ENCODE data around the gene ENDOG.
"Not testable (repeated sequence)": the region's sequence is repeated elsewhere in the genome, so short reads cannot be mapped to it uniquely, and the experiment has no call there.

DNA sequence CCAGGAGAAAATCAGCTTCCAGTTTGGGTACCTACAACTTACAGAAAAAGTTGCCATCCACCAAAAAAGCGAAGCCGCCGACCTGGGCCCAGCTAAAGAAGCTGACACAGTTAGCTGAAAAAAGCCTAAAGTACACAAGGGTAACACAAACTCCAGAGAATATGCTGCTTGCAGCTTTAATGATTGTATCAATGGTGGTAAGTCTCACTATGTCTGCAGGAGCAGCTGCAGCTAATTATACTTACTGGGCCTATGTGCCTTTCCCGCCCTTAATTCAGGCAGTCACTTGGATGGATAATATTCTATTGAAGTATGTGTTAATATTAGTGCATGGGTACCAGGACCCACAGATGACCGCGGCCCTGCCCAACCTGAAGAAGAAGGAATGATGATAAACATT is 36.2 kb downstream of the ENDOG start:
- not testable (repeated sequence) for TF ChIP-seq EZH2 (IDR thresholded peaks at IDR 0.05; ENCODE audit: low read depth, unreplicated experiment); JUNB (IDR thresholded peaks at IDR 0.05; ENCODE audit: unreplicated experiment); POLR2AphosphoS5 (IDR thresholded peaks at IDR 0.05; ENCODE audit: low read depth); STAT1 (IDR thresholded peaks at IDR 0.05; ENCODE audit: unreplicated experiment); CREB1 (CRISPR knock-in tag; IDR thresholded peaks at IDR 0.05; ENCODE audit: low read depth); EZH2phosphoT487 (IDR thresholded peaks at IDR 0.05; ENCODE audit: unreplicated experiment); NANOG (IDR thresholded peaks at IDR 0.05; ENCODE audit: borderline replicate concordance); ZNF331 (CRISPR knock-in tag; IDR thresholded peaks at IDR 0.05; ENCODE audit: low read depth); ZNF114 (CRISPR knock-in tag; IDR thresholded peaks at IDR 0.05)
- TF ChIP-seq, protein P1, sequence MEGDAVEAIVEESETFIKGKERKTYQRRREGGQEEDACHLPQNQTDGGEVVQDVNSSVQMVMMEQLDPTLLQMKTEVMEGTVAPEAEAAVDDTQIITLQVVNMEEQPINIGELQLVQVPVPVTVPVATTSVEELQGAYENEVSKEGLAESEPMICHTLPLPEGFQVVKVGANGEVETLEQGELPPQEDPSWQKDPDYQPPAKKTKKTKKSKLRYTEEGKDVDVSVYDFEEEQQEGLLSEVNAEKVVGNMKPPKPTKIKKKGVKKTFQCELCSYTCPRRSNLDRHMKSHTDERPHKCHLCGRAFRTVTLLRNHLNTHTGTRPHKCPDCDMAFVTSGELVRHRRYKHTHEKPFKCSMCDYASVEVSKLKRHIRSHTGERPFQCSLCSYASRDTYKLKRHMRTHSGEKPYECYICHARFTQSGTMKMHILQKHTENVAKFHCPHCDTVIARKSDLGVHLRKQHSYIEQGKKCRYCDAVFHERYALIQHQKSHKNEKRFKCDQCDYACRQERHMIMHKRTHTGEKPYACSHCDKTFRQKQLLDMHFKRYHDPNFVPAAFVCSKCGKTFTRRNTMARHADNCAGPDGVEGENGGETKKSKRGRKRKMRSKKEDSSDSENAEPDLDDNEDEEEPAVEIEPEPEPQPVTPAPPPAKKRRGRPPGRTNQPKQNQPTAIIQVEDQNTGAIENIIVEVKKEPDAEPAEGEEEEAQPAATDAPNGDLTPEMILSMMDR (conservative IDR thresholded peaks at IDR 0.05; ENCODE audit: low read depth in 2 of 2): not testable (repeated sequence)
- TF ChIP-seq, protein P2, sequence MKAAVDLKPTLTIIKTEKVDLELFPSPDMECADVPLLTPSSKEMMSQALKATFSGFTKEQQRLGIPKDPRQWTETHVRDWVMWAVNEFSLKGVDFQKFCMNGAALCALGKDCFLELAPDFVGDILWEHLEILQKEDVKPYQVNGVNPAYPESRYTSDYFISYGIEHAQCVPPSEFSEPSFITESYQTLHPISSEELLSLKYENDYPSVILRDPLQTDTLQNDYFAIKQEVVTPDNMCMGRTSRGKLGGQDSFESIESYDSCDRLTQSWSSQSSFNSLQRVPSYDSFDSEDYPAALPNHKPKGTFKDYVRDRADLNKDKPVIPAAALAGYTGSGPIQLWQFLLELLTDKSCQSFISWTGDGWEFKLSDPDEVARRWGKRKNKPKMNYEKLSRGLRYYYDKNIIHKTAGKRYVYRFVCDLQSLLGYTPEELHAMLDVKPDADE (IDR thresholded peaks at IDR 0.05): not testable (repeated sequence)
- TF ChIP-seq, protein P3, sequence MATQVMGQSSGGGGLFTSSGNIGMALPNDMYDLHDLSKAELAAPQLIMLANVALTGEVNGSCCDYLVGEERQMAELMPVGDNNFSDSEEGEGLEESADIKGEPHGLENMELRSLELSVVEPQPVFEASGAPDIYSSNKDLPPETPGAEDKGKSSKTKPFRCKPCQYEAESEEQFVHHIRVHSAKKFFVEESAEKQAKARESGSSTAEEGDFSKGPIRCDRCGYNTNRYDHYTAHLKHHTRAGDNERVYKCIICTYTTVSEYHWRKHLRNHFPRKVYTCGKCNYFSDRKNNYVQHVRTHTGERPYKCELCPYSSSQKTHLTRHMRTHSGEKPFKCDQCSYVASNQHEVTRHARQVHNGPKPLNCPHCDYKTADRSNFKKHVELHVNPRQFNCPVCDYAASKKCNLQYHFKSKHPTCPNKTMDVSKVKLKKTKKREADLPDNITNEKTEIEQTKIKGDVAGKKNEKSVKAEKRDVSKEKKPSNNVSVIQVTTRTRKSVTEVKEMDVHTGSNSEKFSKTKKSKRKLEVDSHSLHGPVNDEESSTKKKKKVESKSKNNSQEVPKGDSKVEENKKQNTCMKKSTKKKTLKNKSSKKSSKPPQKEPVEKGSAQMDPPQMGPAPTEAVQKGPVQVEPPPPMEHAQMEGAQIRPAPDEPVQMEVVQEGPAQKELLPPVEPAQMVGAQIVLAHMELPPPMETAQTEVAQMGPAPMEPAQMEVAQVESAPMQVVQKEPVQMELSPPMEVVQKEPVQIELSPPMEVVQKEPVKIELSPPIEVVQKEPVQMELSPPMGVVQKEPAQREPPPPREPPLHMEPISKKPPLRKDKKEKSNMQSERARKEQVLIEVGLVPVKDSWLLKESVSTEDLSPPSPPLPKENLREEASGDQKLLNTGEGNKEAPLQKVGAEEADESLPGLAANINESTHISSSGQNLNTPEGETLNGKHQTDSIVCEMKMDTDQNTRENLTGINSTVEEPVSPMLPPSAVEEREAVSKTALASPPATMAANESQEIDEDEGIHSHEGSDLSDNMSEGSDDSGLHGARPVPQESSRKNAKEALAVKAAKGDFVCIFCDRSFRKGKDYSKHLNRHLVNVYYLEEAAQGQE (IDR thresholded peaks at IDR 0.05; ENCODE audit: unreplicated experiment): not testable (repeated sequence)
- TF ChIP-seq, protein P4, sequence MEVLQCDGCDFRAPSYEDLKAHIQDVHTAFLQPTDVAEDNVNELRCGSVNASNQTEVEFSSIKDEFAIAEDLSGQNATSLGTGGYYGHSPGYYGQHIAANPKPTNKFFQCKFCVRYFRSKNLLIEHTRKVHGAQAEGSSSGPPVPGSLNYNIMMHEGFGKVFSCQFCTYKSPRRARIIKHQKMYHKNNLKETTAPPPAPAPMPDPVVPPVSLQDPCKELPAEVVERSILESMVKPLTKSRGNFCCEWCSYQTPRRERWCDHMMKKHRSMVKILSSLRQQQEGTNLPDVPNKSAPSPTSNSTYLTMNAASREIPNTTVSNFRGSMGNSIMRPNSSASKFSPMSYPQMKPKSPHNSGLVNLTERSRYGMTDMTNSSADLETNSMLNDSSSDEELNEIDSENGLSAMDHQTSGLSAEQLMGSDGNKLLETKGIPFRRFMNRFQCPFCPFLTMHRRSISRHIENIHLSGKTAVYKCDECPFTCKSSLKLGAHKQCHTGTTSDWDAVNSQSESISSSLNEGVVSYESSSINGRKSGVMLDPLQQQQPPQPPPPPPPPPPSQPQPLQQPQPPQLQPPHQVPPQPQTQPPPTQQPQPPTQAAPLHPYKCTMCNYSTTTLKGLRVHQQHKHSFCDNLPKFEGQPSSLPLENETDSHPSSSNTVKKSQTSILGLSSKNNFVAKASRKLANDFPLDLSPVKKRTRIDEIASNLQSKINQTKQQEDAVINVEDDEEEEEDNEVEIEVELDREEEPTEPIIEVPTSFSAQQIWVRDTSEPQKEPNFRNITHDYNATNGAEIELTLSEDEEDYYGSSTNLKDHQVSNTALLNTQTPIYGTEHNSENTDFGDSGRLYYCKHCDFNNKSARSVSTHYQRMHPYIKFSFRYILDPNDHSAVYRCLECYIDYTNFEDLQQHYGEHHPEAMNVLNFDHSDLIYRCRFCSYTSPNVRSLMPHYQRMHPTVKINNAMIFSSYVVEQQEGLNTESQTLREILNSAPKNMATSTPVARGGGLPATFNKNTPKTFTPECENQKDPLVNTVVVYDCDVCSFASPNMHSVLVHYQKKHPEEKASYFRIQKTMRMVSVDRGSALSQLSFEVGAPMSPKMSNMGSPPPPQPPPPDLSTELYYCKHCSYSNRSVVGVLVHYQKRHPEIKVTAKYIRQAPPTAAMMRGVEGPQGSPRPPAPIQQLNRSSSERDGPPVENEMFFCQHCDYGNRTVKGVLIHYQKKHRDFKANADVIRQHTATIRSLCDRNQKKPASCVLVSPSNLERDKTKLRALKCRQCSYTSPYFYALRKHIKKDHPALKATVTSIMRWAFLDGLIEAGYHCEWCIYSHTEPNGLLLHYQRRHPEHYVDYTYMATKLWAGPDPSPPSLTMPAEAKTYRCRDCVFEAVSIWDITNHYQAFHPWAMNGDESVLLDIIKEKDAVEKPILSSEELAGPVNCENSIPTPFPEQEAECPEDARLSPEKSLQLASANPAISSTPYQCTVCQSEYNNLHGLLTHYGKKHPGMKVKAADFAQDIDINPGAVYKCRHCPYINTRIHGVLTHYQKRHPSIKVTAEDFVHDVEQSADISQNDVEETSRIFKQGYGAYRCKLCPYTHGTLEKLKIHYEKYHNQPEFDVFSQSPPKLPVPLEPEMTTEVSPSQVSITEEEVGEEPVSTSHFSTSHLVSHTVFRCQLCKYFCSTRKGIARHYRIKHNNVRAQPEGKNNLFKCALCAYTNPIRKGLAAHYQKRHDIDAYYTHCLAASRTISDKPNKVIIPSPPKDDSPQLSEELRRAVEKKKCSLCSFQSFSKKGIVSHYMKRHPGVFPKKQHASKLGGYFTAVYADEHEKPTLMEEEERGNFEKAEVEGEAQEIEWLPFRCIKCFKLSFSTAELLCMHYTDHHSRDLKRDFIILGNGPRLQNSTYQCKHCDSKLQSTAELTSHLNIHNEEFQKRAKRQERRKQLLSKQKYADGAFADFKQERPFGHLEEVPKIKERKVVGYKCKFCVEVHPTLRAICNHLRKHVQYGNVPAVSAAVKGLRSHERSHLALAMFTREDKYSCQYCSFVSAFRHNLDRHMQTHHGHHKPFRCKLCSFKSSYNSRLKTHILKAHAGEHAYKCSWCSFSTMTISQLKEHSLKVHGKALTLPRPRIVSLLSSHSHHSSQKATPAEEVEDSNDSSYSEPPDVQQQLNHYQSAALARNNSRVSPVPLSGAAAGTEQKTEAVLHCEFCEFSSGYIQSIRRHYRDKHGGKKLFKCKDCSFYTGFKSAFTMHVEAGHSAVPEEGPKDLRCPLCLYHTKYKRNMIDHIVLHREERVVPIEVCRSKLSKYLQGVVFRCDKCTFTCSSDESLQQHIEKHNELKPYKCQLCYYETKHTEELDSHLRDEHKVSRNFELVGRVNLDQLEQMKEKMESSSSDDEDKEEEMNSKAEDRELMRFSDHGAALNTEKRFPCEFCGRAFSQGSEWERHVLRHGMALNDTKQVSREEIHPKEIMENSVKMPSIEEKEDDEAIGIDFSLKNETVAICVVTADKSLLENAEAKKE (CRISPR knock-in tag; IDR thresholded peaks at IDR 0.05): not testable (repeated sequence)

Data from GM23338 (cell line).